VCaP (cell line): ENCODE measurements around the gene PAPOLA.

ENCODE experiments used
- H3K27ac ChIP-seq: fragments of 450-650 bp; 2 replicates; pipeline ENCODE4 v1.5.1; 2017
- TF ChIP-seq, protein P1 (sequence below): fragments of 450-650 bp; conservative IDR thresholded peaks from 2 replicates; pipeline ENCODE4 v1.5.1; 2017; ENCODE audit warnings: mild to moderate bottlenecking, moderate library complexity

Gene PAPOLA

GRCh38 chr14:96503306-96503679 lies 1.1 kb downstream of the PAPOLA start:
- peak overlapping the region; percentile 96 for H3K27ac ChIP-seq
- TF ChIP-seq, protein P1, sequence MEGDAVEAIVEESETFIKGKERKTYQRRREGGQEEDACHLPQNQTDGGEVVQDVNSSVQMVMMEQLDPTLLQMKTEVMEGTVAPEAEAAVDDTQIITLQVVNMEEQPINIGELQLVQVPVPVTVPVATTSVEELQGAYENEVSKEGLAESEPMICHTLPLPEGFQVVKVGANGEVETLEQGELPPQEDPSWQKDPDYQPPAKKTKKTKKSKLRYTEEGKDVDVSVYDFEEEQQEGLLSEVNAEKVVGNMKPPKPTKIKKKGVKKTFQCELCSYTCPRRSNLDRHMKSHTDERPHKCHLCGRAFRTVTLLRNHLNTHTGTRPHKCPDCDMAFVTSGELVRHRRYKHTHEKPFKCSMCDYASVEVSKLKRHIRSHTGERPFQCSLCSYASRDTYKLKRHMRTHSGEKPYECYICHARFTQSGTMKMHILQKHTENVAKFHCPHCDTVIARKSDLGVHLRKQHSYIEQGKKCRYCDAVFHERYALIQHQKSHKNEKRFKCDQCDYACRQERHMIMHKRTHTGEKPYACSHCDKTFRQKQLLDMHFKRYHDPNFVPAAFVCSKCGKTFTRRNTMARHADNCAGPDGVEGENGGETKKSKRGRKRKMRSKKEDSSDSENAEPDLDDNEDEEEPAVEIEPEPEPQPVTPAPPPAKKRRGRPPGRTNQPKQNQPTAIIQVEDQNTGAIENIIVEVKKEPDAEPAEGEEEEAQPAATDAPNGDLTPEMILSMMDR = no peak

GRCh38 chr14:96504353-96504752 lies 2.2 kb downstream of the PAPOLA start:
- peak overlapping the region; percentile 96; the same call in 1 of the 2 replicates for H3K27ac ChIP-seq

GRCh38 chr14:96507723-96508122 lies 5.5 kb downstream of the PAPOLA start:
- TF ChIP-seq, protein P1 = no peak

DNA sequence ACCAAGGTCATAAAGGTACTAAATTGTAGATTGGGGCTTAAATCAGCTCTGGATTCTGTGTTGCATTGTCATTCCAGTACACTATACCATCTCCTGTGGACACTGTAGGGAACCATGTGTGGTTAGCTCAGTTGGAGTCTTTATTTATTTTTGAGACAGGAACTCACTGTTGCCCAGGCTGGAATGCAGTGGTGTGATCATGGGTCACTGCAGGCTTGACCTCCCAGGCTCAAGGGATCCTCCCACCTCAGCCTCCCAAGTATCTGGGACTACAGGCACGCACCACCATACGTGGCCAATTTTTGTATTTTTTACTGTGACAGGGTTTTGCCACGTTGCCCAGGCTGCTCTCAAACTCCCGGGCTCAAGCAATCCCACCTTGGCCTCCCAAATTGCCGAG lies 6.7 kb downstream of the PAPOLA start:
- H3K27ac ChIP-seq = no peak overlapping the region
- TF ChIP-seq, protein P1 = no peak

More at GRCh38 chr14:96507723-96508122, 5.5 kb downstream of the PAPOLA start:
- no peak overlapping the region for H3K27ac ChIP-seq

DNA sequence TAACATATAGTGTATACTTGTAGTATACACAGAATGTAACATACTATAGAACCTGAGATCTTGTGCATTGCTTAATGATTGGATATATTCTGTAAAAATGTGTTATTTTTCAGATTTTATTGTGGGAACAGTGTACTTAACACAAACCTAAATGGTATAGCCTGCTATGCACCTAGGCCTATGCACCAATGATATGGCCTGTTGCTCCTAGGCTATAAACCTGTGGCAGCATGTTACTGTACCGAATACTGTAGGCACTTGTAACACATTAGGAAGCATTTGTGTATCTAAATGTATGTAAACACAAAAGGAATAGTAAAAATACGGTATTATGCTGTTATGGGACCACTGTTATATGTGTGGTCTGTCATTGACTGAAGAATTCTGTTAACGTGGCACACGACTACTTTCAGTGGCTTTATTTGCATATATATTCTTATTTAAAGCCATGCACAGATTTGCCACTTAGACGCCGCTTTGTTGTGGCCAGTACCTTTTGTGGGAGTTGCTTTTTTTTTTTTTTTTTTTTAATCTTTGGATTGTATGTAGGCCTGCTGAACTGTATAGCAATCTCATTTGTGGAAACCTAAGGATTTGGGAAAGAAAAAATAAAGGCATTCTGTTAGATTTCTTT lies 7.4 kb downstream of the PAPOLA start:
- no peak overlapping the region for H3K27ac ChIP-seq
- TF ChIP-seq, protein P1 = no peak

GRCh38 chr14:96511146-96511545 lies 9.0 kb downstream of the PAPOLA start:
- peak overlapping the region; percentile 55 for H3K27ac ChIP-seq
- TF ChIP-seq, protein P1 = no peak

DNA sequence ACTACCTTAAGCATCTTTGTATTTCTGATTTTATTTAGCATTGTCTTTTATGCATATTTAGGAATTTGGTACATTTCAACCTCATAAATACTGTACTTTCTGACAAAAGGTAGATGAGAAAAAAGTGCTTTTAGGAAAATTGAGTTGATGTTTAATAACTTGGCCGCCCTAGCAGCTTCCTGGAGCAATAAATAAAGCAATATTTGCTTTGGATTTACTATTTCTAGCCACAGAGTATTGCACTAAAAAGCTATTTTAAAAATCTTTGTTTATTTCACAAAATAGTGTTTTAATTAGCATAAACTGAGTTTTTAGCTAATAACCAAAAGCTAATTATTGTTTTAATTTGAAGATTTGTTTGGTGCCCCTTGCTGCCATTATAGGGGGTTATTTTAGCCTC lies 9.5 kb downstream of the PAPOLA start:
- TF ChIP-seq, protein P1 = no peak
- H3K27ac ChIP-seq = peak overlapping the region; percentile 55

DNA sequence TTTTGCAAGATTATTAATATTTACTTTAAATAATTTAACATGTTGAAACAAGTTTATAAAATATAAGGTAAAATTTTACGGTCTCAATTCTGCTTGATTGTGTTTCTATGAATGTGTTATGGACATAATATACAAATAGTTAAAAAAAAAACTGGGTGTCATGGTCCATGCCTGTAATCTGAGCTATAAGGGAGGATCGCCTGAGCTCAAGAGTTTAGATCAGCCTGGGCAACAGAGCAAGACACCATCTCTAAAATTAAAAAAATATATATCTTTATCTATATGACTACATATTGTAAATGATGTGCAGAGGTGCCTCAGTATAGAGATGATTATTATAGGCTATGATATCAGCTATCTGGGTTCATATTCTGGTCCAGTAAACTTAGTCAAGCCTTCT lies 9.9 kb downstream of the PAPOLA start:
- H3K27ac ChIP-seq = peak overlapping the region; percentile 55
- TF ChIP-seq, protein P1 = no peak
